GM19043 (cell line): ENCODE measurements around the gene NFKBIL1.

Source experiments
- ATAC-seq: cut with Tn5 transposase; IDR thresholded peaks from one replicate; pipeline ENCODE4 v1.9.1; 2021; ENCODE audit warnings: low read depth; ENCODE audit not compliant: unreplicated experiment

Gene NFKBIL1

GRCh38 chr6:31559606-31559957 lies 12.2 kb downstream of the NFKBIL1 start:
- no peak for ATAC-seq

- ATAC-seq = no peak
Measured at GRCh38 chr6:31559958-31560696, 12.7 kb downstream of the NFKBIL1 start.

GRCh38 chr6:31560697-31561058 lies 13.3 kb downstream of the NFKBIL1 start:
- no peak for ATAC-seq

- no peak for ATAC-seq
Measured at GRCh38 chr6:31567531-31568370, 20.3 kb downstream of the NFKBIL1 start.

DNA sequence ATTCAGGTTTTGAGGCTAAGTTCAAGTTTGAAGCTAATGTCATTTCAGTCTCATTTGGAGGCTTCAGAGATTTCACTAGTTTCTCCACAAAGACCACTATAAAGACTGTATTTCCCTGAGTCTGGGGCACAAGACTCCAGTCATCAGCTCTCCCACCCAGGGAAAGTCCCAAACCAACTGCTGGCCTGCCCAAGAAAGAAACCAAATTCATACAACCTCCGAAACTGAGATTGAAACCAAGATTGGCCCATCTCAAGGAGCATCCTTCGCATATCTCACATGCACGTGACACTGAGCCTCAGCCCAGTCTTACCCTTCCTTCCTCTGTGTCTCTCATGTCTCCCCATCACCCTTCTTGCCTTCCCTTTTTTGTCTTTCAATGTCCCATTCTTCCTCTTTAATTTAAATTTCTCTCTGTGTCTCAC lies 21.1 kb downstream of the NFKBIL1 start:
- peak; percentile 67 for ATAC-seq

DNA sequence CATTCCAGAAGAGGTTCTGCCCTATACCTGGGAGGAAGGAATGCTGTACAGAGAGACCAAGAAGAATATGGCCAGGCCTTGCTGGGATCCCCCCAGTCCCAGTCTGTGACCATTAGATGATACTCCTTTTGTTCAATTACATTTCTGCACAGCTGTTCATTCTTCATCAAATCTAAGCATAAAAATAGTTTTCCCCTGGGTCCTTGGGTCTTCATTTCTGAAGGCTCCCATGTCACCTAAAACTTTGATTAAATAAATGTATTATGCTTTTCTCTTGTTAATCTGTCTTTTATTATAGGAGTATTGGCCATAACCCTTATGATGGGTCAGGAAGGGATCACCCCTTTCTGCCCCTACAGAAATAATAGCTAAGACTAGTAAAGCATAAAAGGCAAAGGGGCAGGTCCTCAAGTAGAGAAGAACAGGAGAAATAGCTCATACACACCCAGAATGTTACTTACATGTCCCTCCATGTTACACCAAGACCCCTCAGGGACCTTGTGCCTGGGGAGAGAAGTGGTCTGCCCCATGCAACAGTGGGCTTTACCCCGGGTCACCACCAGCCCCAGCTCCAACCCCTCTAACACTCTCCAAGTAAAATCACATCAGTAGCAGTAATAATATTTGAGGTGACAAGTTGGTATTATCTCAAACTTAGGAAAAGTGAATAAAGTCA lies 22.6 kb downstream of the NFKBIL1 start:
- no peak for ATAC-seq

- ATAC-seq = no peak
Measured at GRCh38 chr6:31572041-31572911, 24.9 kb downstream of the NFKBIL1 start, which contains the start of gene LTA. Gene LTA, plus strand, starts transcription at chr6:31572289. Its CDS starts 454 bp downstream, at chr6:31572743.

DNA sequence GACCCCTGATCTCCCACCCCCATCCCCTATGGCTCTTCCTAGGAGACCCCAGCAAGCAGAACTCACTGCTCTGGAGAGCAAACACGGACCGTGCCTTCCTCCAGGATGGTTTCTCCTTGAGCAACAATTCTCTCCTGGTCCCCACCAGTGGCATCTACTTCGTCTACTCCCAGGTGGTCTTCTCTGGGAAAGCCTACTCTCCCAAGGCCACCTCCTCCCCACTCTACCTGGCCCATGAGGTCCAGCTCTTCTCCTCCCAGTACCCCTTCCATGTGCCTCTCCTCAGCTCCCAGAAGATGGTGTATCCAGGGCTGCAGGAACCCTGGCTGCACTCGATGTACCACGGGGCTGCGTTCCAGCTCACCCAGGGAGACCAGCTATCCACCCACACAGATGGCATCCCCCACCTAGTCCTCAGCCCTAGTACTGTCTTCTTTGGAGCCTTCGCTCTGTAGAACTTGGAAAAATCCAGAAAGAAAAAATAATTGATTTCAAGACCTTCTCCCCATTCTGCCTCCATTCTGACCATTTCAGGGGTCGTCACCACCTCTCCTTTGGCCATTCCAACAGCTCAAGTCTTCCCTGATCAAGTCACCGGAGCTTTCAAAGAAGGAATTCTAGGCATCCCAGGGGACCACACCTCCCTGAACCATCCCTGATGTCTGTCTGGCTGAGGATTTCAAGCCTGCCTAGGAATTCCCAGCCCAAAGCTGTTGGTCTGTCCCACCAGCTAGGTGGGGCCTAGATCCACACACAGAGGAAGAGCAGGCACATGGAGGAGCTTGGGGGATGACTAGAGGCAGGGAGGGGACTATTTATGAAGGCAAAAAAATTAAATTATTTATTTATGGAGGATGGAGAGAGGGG lies 26.1 kb downstream of the NFKBIL1 start:
- ATAC-seq = no peak

DNA sequence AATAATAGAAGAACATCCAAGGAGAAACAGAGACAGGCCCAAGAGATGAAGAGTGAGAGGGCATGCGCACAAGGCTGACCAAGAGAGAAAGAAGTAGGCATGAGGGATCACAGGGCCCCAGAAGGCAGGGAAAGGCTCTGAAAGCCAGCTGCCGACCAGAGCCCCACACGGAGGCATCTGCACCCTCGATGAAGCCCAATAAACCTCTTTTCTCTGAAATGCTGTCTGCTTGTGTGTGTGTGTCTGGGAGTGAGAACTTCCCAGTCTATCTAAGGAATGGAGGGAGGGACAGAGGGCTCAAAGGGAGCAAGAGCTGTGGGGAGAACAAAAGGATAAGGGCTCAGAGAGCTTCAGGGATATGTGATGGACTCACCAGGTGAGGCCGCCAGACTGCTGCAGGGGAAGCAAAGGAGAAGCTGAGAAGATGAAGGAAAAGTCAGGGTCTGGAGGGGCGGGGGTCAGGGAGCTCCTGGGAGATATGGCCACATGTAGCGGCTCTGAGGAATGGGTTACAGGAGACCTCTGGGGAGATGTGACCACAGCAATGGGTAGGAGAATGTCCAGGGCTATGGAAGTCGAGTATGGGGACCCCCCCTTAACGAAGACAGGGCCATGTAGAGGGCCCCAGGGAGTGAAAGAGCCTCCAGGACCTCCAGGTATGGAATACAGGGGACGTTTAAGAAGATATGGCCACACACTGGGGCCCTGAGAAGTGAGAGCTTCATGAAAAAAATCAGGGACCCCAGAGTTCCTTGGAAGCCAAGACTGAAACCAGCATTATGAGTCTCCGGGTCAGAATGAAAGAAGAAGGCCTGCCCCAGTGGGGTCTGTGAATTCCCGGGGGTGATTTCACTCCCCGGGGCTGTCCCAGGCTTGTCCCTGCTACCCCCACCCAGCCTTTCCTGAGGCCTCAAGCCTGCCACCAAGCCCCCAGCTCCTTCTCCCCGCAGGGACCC lies 27.0 kb downstream of the NFKBIL1 start:
- no peak for ATAC-seq

DNA sequence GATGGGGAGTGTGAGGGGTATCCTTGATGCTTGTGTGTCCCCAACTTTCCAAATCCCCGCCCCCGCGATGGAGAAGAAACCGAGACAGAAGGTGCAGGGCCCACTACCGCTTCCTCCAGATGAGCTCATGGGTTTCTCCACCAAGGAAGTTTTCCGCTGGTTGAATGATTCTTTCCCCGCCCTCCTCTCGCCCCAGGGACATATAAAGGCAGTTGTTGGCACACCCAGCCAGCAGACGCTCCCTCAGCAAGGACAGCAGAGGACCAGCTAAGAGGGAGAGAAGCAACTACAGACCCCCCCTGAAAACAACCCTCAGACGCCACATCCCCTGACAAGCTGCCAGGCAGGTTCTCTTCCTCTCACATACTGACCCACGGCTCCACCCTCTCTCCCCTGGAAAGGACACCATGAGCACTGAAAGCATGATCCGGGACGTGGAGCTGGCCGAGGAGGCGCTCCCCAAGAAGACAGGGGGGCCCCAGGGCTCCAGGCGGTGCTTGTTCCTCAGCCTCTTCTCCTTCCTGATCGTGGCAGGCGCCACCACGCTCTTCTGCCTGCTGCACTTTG lies 28.0 kb downstream of the NFKBIL1 start, which contains the start of gene TNF:
TNF (plus strand) TSS at position 231 of the 567 bp plus-strand sequence; CDS start at position 408, 177 bp downstream.
- no peak for ATAC-seq

DNA sequence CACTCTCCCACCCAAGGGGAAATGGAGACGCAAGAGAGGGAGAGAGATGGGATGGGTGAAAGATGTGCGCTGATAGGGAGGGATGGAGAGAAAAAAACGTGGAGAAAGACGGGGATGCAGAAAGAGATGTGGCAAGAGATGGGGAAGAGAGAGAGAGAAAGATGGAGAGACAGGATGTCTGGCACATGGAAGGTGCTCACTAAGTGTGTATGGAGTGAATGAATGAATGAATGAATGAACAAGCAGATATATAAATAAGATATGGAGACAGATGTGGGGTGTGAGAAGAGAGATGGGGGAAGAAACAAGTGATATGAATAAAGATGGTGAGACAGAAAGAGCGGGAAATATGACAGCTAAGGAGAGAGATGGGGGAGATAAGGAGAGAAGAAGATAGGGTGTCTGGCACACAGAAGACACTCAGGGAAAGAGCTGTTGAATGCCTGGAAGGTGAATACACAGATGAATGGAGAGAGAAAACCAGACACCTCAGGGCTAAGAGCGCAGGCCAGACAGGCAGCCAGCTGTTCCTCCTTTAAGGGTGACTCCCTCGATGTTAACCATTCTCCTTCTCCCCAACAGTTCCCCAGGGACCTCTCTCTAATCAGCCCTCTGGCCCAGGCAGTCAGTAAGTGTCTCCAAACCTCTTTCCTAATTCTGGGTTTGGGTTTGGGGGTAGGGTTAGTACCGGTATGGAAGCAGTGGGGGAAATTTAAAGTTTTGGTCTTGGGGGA lies 28.7 kb downstream of the NFKBIL1 start:
- no peak for ATAC-seq

- no peak for ATAC-seq
Measured at GRCh38 chr6:31576897-31577578, 29.6 kb downstream of the NFKBIL1 start.

- ATAC-seq = no peak
Measured at GRCh38 chr6:31577579-31577966, 30.2 kb downstream of the NFKBIL1 start.

DNA sequence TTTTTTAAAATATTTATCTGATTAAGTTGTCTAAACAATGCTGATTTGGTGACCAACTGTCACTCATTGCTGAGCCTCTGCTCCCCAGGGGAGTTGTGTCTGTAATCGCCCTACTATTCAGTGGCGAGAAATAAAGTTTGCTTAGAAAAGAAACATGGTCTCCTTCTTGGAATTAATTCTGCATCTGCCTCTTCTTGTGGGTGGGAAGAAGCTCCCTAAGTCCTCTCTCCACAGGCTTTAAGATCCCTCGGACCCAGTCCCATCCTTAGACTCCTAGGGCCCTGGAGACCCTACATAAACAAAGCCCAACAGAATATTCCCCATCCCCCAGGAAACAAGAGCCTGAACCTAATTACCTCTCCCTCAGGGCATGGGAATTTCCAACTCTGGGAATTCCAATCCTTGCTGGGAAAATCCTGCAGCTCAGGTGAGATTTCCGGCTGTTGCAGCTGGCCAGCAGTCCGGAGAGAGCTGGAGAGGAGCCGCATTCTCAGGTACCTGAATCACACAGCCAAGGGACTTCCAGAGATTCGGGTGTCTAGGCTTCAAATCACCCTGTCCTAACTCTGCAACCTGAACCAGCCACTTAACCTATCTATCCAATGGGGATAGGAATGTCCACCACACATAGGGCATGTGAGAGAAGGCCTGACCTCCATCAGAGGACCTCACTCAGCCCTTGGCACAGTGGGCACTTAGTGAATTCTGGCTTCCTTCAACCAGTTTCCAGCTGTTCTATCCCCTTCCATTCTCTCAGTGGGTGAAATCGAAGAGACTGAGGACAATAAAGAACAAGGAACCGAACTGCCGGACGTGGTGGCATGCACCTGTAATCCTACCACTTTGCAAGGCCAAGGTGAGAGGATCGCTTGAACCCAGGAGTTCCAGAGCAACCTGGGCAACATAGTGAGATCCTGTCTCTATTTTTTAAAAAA lies 31.0 kb downstream of the NFKBIL1 start:
- no peak for ATAC-seq

- ATAC-seq = no peak
Measured at GRCh38 chr6:31579119-31579505, 31.7 kb downstream of the NFKBIL1 start.
